RWPE1 (cell line): ENCODE results near the gene ATP8A1.
"Not testable (repeated sequence)": the region's sequence is repeated elsewhere in the genome, so short reads cannot be mapped to it uniquely, and the experiment has no call there.

Experiments
- CTCF ChIA-PET: fragments of 350-600 bp; sonication (Branson Sonifier 250); formaldehyde crosslinking; extraction: SDS; loops from one replicate; lab custom pipeline; 2021; lab: Yijun Ruan, JAX
- POLR2A ChIA-PET: fragments of 400-600 bp; formaldehyde crosslinking; extraction: SDS; loops from one replicate; lab custom pipeline; 2020; ENCODE audit warnings: antibody characterized with exemption; ENCODE audit not compliant: low non-redundant PET; lab: Yijun Ruan, JAX
- DNase-seq: peaks from one replicate; pipeline ENCODE4 v3.0.0; 2012; ENCODE audit warnings: low spot score
- H3K27ac ChIP-seq: fragments of 450-650 bp; 2 replicates; pipeline ENCODE4 v1.5.1; 2017
- TF ChIP-seq, protein P1 (sequence below): fragments of 450-650 bp; conservative IDR thresholded peaks from 2 replicates; pipeline ENCODE4 v1.5.1; 2017; ENCODE audit warnings: low read depth, mild to moderate bottlenecking

Gene ATP8A1

GRCh38 chr4:42656944-42657792 is at the start of gene ATP8A1:
Gene ATP8A1, minus strand, starts transcription at chr4:42657105. Its CDS starts 232 bp downstream, at chr4:42656873.
- TF ChIP-seq, protein P1, sequence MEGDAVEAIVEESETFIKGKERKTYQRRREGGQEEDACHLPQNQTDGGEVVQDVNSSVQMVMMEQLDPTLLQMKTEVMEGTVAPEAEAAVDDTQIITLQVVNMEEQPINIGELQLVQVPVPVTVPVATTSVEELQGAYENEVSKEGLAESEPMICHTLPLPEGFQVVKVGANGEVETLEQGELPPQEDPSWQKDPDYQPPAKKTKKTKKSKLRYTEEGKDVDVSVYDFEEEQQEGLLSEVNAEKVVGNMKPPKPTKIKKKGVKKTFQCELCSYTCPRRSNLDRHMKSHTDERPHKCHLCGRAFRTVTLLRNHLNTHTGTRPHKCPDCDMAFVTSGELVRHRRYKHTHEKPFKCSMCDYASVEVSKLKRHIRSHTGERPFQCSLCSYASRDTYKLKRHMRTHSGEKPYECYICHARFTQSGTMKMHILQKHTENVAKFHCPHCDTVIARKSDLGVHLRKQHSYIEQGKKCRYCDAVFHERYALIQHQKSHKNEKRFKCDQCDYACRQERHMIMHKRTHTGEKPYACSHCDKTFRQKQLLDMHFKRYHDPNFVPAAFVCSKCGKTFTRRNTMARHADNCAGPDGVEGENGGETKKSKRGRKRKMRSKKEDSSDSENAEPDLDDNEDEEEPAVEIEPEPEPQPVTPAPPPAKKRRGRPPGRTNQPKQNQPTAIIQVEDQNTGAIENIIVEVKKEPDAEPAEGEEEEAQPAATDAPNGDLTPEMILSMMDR, result no peak
- CTCF ChIA-PET, result no interaction called here
- DNase-seq, result peak; percentile 92
- POLR2A ChIA-PET, result interaction anchor here (0.8 kb wide), 1 partner anchor 15 kb away, joined by 3 read pairs; no protein-coding TSS in a partner anchor
- peak within 1 kb of the TSS; percentile 79 for H3K27ac ChIP-seq

GRCh38 chr4:42706086-42706485 is 49.2 kb upstream of the ATP8A1 start:
- TF ChIP-seq, protein P1, result no peak
- H3K27ac ChIP-seq, result no peak overlapping the region
- ChIA-PET POLR2A (no interaction called here), CTCF (no interaction called here)
- DNase-seq, result no peak

- no peak for DNase-seq
- H3K27ac ChIP-seq, result no peak overlapping the region
- POLR2A ChIA-PET, result no interaction called here
- CTCF ChIA-PET, result no interaction called here
- TF ChIP-seq, protein P1, result no peak
Observed at GRCh38 chr4:42703813-42704212, 46.9 kb upstream of the ATP8A1 start.

GRCh38 chr4:42702895-42703294 is 46.0 kb upstream of the ATP8A1 start:
- TF ChIP-seq, protein P1, result no peak
- no peak for DNase-seq
- H3K27ac ChIP-seq, result no peak overlapping the region
- ChIA-PET POLR2A (no interaction called here), CTCF (no interaction called here)

GRCh38 chr4:42701780-42702179 is 44.9 kb upstream of the ATP8A1 start:
- DNase-seq, POLR2A ChIA-PET, H3K27ac ChIP-seq, CTCF ChIA-PET: not testable (repeated sequence)

DNA sequence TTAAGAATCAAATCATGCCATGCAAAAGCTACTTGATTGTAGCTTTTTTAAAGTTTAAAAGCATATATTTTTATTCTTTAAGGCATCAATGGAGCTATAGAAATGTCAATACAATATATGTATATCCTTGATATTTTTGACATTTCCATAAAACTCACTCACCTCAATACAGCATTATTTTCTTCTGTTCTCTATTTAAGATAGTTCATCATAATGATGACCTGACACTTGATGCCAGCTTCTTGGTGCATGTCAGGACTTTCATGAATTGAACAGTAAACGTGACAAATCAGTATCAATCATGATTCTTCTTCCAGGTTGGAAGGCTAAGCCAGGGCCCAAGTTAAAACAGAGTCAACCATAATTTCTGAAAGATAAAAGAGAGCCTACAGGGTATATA is 33.6 kb upstream of the ATP8A1 start:
- no peak for DNase-seq
- ChIA-PET CTCF (no interaction called here), POLR2A (interaction anchor here (0.5 kb wide), 1 partner anchor 115 kb away, joined by 3 read pairs; no protein-coding TSS in a partner anchor)
- TF ChIP-seq, protein P1, result no peak
- no peak overlapping the region for H3K27ac ChIP-seq

DNA sequence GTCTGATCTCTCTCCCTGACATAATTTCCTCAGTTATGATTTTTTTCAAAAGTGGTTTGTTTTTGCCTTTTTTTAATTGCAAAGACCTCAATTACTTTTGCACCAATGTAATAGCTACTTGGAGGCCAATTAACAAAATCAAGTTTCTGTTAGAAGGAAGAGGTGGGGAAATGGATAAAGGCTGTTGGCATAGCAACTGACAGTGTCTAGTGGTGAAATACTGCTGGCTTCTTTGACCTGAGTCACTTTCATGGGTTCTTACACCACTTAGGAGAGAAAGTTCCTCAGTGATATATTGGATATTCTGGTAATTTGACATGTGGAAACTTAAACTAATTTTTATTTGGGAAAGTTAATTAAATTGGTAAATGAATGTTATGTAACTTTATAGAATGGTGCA is 26.5 kb upstream of the ATP8A1 start:
- H3K27ac ChIP-seq, result no peak overlapping the region
- POLR2A ChIA-PET, result no interaction called here
- TF ChIP-seq, protein P1, result no peak
- no peak for DNase-seq
- CTCF ChIA-PET, result interaction anchor here (0.6 kb wide), 1 partner anchor 242 kb away, joined by 4 read pairs; no protein-coding TSS in a partner anchor
